GM21515 (cell line): ENCODE results near the gene TAF1A.

ENCODE experiments used
- ATAC-seq: cut with Tn5 transposase; IDR thresholded peaks from one replicate; pipeline ENCODE4 v1.9.1; 2021; ENCODE audit not compliant: unreplicated experiment

Gene TAF1A

GRCh38 chr1:222539951-222540597 is 49.7 kb downstream of the TAF1A start:
- no peak for ATAC-seq

GRCh38 chr1:222535455-222535854 is 54.3 kb downstream of the TAF1A start:
- no peak for ATAC-seq

- ATAC-seq: no peak
These were observed 58.9 kb downstream of the TAF1A start for GRCh38 chr1:222530852-222531251.

- ATAC-seq: no peak
These were observed 59.8 kb downstream of the TAF1A start for GRCh38 chr1:222529916-222530315.

- no peak for ATAC-seq
These were observed 60.6 kb downstream of the TAF1A start for GRCh38 chr1:222529181-222529580.

GRCh38 chr1:222525951-222526350 is 63.8 kb downstream of the TAF1A start:
- ATAC-seq: no peak

- no peak for ATAC-seq
These were observed 65.9 kb downstream of the TAF1A start for GRCh38 chr1:222523852-222524251.

GRCh38 chr1:222522105-222522915 is 67.4 kb downstream of the TAF1A start:
- no peak for ATAC-seq

GRCh38 chr1:222521299-222522104 is 68.2 kb downstream of the TAF1A start:
- ATAC-seq: no peak
